Measurements from ENCODE around the gene MIOX.

The MIOX gene

GRCh38 chr22:50507421-50507990 lies 20.8 kb downstream of the MIOX start, which contains the start of gene LMF2 (continued):
- TF ChIP-seq, protein P1, sequence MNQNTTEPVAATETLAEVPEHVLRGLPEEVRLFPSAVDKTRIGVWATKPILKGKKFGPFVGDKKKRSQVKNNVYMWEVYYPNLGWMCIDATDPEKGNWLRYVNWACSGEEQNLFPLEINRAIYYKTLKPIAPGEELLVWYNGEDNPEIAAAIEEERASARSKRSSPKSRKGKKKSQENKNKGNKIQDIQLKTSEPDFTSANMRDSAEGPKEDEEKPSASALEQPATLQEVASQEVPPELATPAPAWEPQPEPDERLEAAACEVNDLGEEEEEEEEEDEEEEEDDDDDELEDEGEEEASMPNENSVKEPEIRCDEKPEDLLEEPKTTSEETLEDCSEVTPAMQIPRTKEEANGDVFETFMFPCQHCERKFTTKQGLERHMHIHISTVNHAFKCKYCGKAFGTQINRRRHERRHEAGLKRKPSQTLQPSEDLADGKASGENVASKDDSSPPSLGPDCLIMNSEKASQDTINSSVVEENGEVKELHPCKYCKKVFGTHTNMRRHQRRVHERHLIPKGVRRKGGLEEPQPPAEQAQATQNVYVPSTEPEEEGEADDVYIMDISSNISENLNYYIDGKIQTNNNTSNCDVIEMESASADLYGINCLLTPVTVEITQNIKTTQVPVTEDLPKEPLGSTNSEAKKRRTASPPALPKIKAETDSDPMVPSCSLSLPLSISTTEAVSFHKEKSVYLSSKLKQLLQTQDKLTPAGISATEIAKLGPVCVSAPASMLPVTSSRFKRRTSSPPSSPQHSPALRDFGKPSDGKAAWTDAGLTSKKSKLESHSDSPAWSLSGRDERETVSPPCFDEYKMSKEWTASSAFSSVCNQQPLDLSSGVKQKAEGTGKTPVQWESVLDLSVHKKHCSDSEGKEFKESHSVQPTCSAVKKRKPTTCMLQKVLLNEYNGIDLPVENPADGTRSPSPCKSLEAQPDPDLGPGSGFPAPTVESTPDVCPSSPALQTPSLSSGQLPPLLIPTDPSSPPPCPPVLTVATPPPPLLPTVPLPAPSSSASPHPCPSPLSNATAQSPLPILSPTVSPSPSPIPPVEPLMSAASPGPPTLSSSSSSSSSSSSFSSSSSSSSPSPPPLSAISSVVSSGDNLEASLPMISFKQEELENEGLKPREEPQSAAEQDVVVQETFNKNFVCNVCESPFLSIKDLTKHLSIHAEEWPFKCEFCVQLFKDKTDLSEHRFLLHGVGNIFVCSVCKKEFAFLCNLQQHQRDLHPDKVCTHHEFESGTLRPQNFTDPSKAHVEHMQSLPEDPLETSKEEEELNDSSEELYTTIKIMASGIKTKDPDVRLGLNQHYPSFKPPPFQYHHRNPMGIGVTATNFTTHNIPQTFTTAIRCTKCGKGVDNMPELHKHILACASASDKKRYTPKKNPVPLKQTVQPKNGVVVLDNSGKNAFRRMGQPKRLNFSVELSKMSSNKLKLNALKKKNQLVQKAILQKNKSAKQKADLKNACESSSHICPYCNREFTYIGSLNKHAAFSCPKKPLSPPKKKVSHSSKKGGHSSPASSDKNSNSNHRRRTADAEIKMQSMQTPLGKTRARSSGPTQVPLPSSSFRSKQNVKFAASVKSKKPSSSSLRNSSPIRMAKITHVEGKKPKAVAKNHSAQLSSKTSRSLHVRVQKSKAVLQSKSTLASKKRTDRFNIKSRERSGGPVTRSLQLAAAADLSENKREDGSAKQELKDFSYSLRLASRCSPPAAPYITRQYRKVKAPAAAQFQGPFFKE (tag by site-specific recombination; IDR thresholded peaks at IDR 0.05; ENCODE audit: borderline replicate concordance): no peak
- TF ChIP-seq GLIS2 (tag by site-specific recombination; IDR thresholded peaks at IDR 0.05): peak; percentile 85
- TF ChIP-seq, protein P2, sequence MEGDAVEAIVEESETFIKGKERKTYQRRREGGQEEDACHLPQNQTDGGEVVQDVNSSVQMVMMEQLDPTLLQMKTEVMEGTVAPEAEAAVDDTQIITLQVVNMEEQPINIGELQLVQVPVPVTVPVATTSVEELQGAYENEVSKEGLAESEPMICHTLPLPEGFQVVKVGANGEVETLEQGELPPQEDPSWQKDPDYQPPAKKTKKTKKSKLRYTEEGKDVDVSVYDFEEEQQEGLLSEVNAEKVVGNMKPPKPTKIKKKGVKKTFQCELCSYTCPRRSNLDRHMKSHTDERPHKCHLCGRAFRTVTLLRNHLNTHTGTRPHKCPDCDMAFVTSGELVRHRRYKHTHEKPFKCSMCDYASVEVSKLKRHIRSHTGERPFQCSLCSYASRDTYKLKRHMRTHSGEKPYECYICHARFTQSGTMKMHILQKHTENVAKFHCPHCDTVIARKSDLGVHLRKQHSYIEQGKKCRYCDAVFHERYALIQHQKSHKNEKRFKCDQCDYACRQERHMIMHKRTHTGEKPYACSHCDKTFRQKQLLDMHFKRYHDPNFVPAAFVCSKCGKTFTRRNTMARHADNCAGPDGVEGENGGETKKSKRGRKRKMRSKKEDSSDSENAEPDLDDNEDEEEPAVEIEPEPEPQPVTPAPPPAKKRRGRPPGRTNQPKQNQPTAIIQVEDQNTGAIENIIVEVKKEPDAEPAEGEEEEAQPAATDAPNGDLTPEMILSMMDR (tag by site-specific recombination; IDR thresholded peaks at IDR 0.05): peak; percentile 36; the same call in 1 of the 2 replicates
- TF ChIP-seq ZNF214 (tag by site-specific recombination; IDR thresholded peaks at IDR 0.05; ENCODE audit: borderline replicate concordance): no peak
- peak; percentile 81; the same call in 1 of the 2 replicates for TF ChIP-seq KLF7 (tag by site-specific recombination; IDR thresholded peaks at IDR 0.05; ENCODE audit: borderline replicate concordance)
- no peak for TF ChIP-seq ZBTB48 (tag by site-specific recombination; IDR thresholded peaks at IDR 0.05)
- no peak for TF ChIP-seq ZNF26 (tag by site-specific recombination; IDR thresholded peaks at IDR 0.05)
- TF ChIP-seq ZNF571 (tag by site-specific recombination; IDR thresholded peaks at IDR 0.05): no peak
- TF ChIP-seq BCL11B (tag by site-specific recombination; IDR thresholded peaks at IDR 0.05; ENCODE audit: low read depth): no peak
- peak; percentile 63 for TF ChIP-seq KLF1 (tag by site-specific recombination; IDR thresholded peaks at IDR 0.05)
- TF ChIP-seq ZNF501 (tag by site-specific recombination; IDR thresholded peaks at IDR 0.05): no peak
- no peak for TF ChIP-seq ZNF623 (tag by site-specific recombination; IDR thresholded peaks at IDR 0.05)
- peak; percentile 56; the same call in 1 of the 2 replicates for TF ChIP-seq OVOL3 (tag by site-specific recombination; IDR thresholded peaks at IDR 0.05)
- TF ChIP-seq ZNF311 (tag by site-specific recombination; IDR thresholded peaks at IDR 0.05; ENCODE audit: borderline replicate concordance): no peak
- no peak for TF ChIP-seq ZNF148 (tag by site-specific recombination; IDR thresholded peaks at IDR 0.05; ENCODE audit: borderline replicate concordance)
- TF ChIP-seq, protein P3, sequence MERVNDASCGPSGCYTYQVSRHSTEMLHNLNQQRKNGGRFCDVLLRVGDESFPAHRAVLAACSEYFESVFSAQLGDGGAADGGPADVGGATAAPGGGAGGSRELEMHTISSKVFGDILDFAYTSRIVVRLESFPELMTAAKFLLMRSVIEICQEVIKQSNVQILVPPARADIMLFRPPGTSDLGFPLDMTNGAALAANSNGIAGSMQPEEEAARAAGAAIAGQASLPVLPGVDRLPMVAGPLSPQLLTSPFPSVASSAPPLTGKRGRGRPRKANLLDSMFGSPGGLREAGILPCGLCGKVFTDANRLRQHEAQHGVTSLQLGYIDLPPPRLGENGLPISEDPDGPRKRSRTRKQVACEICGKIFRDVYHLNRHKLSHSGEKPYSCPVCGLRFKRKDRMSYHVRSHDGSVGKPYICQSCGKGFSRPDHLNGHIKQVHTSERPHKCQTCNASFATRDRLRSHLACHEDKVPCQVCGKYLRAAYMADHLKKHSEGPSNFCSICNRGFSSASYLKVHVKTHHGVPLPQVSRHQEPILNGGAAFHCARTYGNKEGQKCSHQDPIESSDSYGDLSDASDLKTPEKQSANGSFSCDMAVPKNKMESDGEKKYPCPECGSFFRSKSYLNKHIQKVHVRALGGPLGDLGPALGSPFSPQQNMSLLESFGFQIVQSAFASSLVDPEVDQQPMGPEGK (tag by site-specific recombination; IDR thresholded peaks at IDR 0.05): peak; percentile 53
- peak; percentile 63; the same call in 1 of the 2 replicates for TF ChIP-seq KLF9 (tag by site-specific recombination; IDR thresholded peaks at IDR 0.05; ENCODE audit: low read depth)
- TF ChIP-seq, protein P4, sequence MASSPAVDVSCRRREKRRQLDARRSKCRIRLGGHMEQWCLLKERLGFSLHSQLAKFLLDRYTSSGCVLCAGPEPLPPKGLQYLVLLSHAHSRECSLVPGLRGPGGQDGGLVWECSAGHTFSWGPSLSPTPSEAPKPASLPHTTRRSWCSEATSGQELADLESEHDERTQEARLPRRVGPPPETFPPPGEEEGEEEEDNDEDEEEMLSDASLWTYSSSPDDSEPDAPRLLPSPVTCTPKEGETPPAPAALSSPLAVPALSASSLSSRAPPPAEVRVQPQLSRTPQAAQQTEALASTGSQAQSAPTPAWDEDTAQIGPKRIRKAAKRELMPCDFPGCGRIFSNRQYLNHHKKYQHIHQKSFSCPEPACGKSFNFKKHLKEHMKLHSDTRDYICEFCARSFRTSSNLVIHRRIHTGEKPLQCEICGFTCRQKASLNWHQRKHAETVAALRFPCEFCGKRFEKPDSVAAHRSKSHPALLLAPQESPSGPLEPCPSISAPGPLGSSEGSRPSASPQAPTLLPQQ (tag by site-specific recombination; IDR thresholded peaks at IDR 0.05): no peak
- TF ChIP-seq ZNF580 (tag by site-specific recombination; IDR thresholded peaks at IDR 0.05): no peak
- TF ChIP-seq ZNF423 (tag by site-specific recombination; IDR thresholded peaks at IDR 0.05): no peak
- TF ChIP-seq, protein P5, sequence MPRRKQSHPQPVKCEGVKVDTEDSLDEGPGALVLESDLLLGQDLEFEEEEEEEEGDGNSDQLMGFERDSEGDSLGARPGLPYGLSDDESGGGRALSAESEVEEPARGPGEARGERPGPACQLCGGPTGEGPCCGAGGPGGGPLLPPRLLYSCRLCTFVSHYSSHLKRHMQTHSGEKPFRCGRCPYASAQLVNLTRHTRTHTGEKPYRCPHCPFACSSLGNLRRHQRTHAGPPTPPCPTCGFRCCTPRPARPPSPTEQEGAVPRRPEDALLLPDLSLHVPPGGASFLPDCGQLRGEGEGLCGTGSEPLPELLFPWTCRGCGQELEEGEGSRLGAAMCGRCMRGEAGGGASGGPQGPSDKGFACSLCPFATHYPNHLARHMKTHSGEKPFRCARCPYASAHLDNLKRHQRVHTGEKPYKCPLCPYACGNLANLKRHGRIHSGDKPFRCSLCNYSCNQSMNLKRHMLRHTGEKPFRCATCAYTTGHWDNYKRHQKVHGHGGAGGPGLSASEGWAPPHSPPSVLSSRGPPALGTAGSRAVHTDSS (tag by site-specific recombination; IDR thresholded peaks at IDR 0.05): no peak; the same call in 1 of the 2 replicates

Data from HEK293 (cell line).